ENCODE results near the gene MGST3.
A peak's percentile ranks its signal among the peaks of the same experiment; 100 is the strongest.
"Not testable (repeated sequence)": the region's sequence is repeated elsewhere in the genome, so short reads cannot be mapped to it uniquely, and the experiment has no call there.

The MGST3 gene

DNA sequence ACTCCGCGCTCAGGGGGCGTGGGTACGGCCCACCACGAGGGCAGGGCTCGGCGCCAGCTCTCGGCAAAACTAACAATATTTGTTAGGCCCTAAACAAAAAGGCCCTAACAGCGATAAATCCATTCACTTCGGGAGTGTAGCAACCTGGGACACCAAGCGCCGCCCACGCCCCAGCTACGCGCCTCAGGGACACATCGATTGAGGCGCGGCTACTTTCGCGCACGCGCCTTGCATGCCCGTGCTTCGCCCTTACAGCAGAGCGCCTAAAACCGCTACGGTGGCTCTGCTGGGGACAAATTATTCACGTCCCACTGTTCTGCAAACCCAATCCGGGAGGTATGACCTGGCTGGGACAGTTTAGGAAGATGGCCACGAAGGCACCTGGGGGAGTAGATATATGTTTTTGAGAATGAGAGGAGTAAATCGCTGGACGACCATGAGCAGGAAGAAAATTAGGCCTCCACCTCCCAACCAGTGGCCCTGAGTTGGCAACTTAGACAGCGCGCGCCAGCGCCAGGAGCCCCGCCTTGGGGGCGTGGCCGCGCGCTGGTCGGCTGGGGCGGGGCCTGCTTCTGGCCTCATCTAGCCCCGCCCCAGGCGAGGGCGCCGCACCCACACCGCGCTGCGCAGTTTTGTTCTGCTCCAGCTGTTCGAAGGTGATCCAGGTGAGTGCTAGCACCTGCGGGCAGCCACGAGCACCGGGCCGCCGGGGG lies at the start of gene MGST3:
TSS of gene MGST3 (plus strand) at position 606 of the 713 bp plus-strand sequence. CDS start 18,614 bp downstream, outside the sequence.
- DNase-seq = peak; percentile 95

DNA sequence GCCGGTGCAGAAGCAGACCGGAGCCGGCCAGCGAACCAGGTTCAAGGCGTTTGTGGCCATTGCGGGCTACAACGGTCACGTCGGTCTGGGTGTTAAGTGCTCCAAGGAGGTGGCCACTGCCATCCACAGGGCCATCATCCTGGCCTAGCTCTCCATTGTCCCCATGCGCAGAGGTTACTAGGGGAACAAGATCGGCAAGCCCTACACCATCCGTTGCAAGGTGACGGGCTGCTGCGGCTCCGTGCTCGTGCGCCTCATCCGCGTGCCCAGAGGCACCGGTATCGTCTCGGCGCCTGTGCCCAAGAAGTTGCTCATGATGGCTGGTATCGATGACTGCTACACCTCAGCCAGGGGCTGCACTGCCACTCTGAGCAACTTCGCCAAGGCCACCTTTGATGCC lies 49.1 kb upstream of the MGST3 start:
- DNase-seq = no peak

DNA sequence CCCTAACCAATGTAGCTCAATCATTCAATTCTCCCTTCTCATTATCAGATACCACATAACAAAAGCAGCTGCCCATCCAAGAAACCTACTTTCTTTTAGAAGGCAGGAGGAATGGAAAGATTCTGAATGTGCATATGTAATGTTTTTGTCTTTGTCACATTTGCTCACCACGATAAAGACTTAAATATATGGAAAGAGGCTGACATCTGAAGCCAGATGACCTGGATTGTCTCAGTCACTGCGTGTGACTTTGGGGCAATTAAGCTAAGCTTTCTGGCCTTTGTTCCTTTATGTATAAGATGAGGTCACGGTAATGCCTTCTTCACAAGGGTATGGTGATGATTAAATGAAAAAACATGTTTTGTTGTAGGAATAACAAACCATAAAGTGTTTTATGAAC lies 44.6 kb upstream of the MGST3 start:
- DNase-seq = no peak

DNA sequence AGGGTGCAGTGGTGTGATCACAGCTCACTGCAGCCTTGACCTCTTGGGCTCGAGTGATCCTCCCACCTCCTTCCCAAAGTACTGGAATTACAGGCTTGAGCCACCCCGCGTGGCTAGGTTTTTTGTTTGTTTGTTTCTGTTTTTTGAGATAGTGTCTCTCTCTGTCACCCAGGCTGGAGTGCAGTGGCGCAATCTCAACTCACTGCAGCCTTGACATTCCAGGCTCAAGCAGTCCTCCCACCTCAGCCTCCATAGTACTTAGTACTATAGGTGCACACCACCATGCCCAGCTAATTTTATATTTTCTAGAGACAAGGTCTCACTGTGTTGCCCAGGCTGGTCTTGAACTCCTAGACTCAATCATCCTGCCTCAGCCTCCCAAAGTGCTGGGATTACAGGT lies 39.6 kb upstream of the MGST3 start:
- DNase-seq = not testable (repeated sequence)

DNA sequence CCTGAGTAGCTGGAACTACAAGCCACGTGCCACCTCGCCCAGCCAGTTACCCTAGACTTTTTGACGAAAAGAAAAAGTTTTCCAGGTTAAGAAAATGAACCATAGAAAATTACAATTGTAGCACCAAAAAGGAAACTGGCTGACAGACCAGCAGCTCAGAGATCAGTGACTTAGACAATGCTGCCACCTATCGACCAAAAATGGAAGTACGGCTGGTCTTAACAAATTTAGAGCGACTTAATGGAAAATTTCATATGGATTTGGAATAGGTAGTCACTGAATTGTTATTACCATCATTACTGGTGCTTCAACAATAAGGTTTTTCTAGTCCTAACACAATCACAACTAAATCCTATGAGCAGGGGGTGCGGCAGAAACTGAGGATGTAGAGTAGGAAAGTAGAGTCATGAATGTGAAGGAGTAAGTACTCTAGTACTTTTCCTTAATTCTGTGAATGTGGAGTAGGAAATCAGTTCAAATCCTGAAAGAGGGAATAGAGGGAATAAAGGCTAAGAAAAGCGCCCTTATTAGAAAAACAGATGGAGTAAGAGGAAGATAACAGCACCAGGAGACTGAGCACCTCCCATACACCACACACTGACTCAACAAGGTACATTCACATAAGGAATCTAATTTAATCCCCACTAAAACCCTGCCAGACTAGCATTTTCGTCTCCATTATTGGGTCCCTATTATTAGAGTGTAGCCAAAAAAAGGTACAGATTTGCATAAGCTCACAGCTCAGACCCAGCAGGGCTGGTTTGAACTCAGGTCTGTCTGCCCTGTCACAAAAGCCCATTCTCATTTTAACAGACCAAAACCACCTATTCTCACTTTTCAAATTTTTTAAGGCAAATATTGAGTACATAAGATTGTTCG lies 37.9 kb upstream of the MGST3 start:
- DNase-seq = peak; percentile 65

DNA sequence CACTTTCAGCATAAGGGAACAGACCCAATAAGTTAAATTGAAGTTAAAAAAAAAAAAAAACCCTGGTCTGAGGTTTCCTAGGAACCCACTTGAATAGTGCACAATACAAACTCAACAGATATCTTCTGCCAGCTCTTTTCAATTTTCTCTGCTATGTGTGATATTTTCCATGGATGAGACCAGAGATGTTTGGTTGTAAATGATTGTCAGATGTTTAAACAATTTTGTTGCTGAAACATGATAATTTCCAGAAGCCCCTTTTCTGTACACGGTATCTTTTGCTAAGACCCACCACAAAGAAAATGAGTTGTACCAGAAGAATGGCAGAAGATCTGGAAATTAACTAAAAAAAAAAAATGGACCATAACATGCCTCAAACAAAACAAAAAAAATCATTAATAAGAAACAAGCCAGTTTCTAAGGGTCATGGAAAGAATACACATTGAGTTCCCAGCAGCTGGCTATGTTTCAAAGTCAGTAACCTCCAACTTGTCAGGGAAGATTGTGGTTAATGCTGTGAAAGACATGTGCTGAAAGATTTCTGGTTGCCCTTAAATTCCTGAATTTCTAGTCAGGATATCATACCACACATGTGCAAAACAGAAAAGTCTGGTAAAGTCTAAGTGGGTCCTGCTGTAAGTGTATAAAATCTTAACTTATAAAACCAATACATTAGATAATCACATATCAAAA lies 35.6 kb upstream of the MGST3 start:
- DNase-seq = no peak

DNA sequence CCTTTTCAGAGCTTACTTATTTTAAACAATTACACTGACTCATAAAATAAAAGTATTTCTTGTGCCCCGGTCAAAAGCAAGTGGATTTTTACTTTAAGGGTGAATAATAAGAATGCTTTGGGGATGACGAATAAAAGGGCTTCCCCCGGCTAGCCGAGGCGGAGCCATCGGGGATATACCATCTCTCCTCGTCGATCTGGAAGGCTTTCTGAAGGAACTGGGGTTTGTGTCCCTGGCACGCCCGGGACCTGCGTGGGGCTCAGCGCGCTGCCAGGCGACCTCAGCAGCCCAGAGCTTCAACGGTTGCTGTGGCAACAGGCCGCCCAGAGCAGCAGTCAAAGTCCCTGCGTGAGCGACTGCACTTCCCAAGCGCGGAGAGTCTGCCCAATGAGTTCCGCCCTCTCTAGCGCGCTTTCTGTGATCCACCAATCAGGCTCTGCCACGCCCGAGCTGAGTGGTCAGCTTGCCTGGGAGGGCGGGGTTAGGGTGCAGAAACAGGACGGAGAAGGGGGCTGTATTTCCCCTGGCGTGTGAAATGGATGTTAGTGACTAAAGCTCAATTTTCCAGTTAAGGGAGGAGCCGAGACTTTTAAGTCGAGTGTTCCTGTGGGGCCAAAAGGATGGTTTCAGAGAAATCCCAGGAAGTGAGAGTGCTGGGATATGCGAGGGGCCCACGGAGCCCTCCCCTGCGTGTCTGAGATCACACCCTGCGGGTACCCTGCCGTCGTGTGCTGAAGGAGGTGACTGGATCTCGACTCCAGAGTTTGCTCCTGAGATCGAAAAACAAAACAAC lies 33.0 kb upstream of the MGST3 start:
- DNase-seq = peak; percentile 93

DNA sequence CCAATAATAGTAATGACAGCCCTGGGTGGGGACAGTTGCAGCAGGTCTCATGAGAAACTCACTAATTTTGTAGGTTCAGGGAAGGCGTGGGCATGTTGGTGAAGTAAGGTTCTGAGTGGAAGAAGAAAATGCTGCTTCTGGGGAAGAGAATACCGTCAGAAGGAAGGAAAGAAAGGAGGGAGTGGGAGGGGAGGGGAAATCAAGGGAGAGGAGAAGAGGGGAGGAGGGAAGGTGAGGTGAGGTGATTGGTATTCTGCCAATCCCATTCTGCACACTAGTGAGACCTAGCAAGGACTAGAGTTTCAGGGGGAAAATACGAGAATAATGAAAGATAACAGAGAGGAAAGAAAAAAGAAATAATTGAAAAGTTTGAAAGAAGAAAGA lies 32.4 kb upstream of the MGST3 start:
- DNase-seq = no peak

DNA sequence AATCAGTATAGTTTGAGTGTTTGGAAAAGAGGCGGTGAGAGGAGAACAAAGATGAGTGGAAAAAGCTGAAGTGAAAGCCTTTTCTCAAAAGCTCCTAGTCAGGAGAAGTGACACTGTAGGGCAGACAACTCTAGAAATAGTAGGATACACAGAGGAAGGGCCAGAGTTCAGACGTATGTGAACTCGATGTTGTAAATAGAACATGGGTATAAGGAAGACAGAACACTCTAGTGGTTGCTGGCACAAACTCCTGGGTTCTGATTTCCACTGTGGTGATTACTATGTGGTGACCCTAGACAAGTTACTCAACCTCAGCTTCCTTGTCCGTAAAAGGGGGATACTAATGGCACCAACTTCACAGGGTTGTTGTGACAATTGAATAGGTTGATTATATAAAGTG lies 30.2 kb upstream of the MGST3 start:
- no peak for DNase-seq

DNA sequence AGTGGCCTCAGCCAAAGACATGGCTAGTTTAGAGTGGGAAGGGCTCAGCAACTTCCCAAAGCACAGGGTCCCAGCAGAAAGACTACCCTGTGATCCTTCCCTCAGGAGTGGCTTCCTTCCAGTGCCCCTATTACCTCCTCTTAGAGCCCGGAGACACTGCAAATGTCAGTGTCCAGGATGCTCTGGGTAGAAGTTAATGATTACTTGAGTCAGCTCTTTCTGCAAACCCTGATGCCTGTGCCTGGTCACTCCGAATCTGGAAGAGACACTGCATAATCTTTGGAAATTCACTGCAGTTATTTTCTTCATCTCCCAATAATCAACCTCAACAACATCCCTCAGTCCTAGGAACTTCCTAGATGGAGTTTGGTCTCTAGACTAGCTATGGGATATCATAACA lies 27.2 kb upstream of the MGST3 start:
- DNase-seq = no peak

DNA sequence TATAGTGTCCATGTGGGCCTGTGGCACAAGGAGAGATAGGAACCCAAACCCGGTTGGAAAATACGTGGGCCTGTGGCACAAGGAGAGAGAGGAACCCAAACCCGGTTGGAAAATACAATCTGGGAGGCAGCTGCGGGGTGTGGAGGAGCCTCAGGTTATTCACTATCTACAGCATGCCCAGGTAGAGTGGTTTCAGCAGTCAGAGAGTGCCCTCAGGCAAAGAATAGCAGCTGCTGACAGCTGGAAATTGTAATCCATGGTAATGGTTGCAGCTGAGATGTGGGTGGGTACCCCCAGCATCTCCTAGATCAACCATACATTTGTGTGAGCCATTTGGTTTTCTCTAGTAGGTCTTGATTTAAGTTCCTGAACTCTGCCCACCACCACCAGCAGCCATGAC lies 25.8 kb upstream of the MGST3 start:
- no peak for DNase-seq

DNA sequence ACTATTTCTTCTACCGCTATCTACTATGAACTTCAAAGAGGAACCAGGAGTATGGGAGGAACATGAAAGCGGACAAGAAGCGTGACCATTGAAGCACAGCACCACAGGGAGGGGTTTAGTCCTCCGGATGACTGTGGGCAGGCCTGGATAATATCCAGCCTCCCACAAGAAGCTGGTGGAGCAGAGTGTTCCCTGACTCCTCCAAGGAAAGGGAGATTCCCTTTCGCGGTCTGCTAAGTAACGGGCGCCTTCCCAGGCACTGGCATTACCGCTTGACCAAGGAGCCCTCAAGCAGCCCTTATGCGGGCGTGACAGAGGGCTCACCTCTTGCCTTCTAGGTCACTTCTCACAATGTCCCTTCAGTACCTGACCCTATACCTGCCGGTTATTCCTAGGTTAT lies 24.4 kb upstream of the MGST3 start:
- not testable (repeated sequence) for DNase-seq

DNA sequence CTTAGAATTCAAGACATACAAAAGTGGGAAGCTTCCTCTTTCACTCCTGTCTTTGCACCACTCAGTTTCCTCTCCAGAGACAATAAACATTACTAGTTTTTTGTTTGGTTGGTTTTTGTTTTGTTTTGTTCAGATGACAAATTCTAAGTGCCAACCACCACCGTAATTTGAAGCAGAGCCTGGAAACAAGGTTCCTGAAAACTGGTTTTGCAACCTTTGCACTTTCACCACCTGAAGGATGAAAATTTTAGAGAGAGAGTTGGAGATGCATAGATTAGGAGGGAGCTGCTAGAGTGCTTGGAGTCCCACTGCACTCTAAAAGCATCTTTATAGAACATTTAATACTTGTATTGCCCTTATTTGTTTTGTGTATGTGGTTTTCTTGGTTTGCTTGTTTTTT lies 20.2 kb upstream of the MGST3 start:
- no peak for DNase-seq

DNA sequence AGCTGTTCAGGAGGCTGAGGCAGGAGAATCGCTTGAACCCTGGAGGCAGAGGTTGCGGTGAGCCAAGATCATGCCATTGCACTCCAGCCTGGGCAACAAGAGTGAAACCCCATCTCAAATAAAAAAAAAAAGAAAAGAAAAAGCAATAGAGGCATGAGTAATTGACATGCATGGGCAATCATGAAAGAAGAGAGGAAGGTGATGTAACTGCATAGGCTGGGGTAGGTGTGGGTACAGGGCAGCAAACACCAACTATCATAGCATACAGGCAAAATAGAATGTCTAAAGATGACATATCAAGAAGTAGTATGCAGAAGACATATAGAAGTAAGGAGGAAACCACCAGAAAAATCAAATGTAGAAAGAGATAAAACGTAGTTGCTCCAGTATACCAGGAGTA lies 19.0 kb upstream of the MGST3 start:
- no peak for DNase-seq

DNA sequence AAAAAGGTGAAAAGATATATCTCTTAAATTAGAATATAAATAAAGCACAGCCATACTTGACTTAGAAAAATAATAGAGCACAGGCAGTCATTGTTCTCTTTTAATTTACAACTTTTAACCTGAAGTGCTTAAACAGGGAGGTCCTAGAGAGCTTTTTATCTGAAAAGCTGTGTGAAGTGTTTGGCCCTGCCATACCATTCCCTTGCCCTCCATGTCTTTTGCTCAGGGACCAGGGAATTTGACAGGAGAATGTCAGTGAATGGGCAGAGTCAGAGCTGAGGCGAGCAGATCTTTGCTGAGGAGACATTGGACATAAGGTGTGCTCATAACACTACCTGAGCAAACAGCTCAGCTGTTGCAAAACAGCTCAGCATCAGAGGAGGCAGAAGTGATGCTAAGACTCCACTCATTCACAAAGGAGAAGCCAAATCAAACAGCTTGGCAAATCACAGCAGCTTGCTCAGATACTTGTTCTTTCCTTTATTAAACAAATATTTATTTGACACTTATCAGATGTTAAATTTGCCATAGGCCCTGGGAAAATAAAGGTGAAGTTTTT lies 14.9 kb upstream of the MGST3 start:
- no peak for DNase-seq

DNA sequence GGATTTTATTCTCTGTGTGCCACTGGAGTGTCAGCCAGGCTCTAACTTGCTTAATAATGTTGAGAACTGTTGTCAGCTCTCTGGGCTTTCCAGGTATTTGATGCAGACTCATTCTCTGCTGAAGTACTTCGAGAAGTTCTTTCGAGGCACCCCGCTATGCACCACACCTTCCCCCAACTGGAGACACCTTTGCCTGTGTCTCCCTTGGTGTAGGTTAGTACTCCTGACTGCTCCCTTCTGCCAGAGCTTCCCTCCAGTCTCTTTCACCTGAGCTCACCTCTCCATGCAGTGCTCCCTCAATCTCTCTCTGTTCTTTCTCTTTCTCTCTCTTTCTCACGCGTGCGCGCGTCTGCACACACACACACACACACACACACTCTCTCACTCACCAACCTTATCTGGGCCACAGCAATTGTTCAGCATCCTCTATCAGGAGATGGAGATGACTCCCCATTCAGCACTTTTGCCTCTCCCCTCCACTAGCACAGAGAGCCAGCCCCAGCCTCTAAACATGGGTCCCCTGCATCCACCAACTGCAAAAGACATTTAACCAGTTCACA lies 14.0 kb upstream of the MGST3 start:
- DNase-seq = no peak

DNA sequence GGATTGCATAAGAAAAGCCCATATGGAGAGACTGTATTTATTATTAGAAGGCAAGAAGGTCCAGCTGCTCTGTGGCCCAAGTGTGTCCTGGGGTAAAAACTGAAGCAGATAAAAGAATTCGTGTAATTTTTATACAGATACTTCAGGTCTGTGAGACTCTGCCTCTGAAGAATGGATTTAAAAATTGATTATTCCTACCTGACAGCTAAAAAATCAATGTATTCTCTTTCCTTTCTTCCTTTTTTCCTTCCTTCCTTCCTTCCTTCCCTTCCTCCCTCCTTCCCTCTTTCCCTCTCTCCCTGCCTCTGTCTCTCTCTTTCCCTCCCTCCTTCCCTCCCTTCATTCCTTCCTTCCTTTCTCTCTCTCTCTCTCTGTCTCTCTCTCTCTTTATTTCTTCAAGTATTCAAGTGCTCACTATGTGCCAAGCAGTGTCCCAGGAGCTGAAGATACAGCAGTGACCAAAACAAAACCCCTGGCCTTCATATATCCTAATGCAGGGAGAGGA lies 11.3 kb upstream of the MGST3 start:
- no peak for DNase-seq

DNA sequence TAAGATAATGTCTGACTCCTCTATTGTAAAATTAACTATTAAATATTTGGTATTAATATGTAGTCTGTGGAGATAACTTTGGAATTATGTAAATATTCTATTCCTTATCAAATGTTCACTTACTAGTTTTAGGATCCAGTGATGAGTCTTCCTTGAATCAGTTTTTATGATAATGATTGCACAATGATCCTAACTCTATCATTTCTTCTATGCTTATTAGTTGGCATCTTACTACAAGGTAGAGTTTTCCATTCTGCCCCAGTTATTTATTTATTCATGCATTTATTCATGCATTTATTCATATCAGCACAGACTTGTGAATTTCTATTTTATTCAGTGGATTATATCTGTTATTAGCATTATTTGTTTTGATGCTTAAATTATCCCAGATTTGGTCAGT lies 7.4 kb upstream of the MGST3 start:
- DNase-seq = no peak

DNA sequence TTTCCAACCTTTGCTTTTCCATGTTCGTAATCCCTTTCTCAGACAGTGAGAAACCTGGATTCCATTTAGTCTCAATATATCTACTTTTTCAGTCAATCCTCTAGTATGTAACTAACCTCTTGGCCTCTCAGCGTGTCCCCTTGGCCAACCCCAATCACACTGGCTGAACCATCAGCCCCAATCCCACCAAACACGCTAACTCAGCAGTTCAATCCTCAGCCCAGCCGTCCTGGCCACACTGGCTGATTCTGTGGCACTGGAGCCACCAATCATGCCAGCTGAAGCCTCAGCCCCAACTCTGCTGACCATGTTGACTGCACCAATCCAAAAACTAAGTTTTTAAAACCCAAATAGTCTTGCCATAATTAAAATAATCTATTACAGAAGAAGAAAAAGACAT lies 6.6 kb upstream of the MGST3 start:
- DNase-seq = no peak

DNA sequence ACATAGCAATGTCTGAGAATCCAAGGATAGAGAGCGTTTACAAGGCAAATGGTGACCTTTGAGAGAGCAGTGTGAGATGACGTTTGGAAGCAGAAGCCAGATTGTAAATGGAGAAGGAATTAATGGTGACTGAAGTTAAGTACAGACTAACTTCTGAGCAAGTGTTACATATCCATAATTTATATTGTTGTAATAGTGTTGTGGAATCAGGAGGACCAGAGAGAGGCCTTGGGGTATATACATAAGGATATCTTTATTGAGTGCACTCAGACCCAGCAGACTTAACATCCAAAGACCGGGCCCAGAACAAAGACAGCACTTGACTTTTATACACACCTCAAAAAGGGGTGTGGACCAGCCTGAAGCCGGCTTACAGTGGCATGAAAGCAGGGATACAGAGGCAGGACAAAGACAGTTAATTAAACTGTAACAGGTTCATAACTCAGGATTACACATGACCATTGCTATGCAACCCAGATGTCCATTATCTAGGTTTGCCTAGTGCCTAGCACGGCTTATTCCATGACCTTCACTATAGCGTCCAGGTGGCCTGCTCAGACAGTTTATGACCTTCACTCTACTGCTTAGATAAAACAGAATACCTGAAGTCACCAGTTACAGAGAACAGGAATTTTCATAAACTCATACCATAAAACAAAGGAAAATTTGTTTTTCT lies 2.7 kb upstream of the MGST3 start:
- DNase-seq = no peak

DNA sequence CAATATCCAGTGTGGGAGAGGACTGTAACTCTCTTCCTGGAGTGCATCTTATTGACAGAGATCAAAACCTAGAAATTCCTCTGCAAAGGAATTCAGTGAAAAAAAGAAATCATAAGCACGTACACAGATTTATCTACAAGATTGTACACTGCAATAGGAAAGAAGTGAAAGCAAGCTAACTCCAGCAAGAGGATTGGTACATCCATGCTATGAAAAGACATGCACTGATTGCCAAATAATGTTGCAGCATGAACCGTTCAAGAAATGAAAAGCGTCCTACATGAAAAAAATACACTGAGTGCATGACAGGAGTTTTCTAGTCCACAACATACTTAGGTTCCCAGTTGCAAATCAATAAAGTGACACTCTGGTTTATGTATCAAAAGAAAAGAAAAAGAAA lies 1.9 kb upstream of the MGST3 start:
- no peak for DNase-seq

Measured in stimulated activated CD4-positive, alpha-beta T cell treated with anti-CD3 and anti-CD28 coated beads, Interleukin-4, amount 100 ng/mL, for 1 hour (primary cell).